Vagina (tissue), 2 donors: ENCODE data around the gene RGL4.

ENCODE experiments used
- CTCF ChIP-seq, 3 experiments: fragments of 450-650 bp in 2 of 3; fragments of 200-600 bp in 1 of 3; sonication (generic) in 1 of 3; IDR thresholded peaks; one replicate each; pipeline ENCODE4 v1.5.1; 2017 to 2019; ENCODE audit warnings: antibody characterized with exemption in 3 of 3, mild to moderate bottlenecking in 2 of 3, moderate library complexity in 2 of 3
- POLR2A ChIP-seq, 2 donors: fragments of 450-650 bp; IDR thresholded peaks; one replicate each; pipeline ENCODE4 v1.6.1; 2017; ENCODE audit warnings: antibody characterized with exemption in 2 of 2, mild to moderate bottlenecking in 2 of 2, moderate library complexity in 2 of 2
- POLR2AphosphoS5 ChIP-seq, 2 donors: sonication (generic); formaldehyde crosslinking; IDR thresholded peaks; one replicate each; pipeline ENCODE4 v1.9.0; 2017; ENCODE audit warnings: antibody characterized with exemption in 2 of 2, mild to moderate bottlenecking in 2 of 2, low read depth in 1 of 2; ENCODE audit not compliant: insufficient read depth in 1 of 2

GRCh38 chr22:23655891-23656475 is 34.8 kb upstream of the RGL4 start:
- TF ChIP-seq POLR2A (IDR thresholded peaks at IDR 0.05) (no peak), CTCF (IDR thresholded peaks at IDR 0.05) (no peak), POLR2AphosphoS5 (IDR thresholded peaks at IDR 0.05; ENCODE audit: insufficient read depth in 1 of 2, low read depth in 1 of 2) (no peak)
